A549 treated with Mapracorat at 1 μM for 4 hours (cell line): ENCODE data around the gene TNPO1. TPM values are rescaled to one million over a fixed set of nuclear protein-coding genes. Genes with fewer than 3 reads are reported as not detected.

ENCODE experiments used
- total RNA-seq: library from RNA; stranded (reverse); fragments of 200-300 nt; extraction: Qiagen RNA extraction; gene quantifications from 5 replicates; pipeline ENCODE4 v1.2.3, GENCODE V29; 2022

TNPO1 gene
- total RNA-seq, result 110 to 140 TPM (median 117 TPM) in 5 replicates

GRCh38 chr5:72816284-72817075, at the start of gene TNPO1:
TSS of gene TNPO1 (plus strand) at chr5:72816661. CDS start at chr5:72816738, 77 bp downstream.

DNA sequence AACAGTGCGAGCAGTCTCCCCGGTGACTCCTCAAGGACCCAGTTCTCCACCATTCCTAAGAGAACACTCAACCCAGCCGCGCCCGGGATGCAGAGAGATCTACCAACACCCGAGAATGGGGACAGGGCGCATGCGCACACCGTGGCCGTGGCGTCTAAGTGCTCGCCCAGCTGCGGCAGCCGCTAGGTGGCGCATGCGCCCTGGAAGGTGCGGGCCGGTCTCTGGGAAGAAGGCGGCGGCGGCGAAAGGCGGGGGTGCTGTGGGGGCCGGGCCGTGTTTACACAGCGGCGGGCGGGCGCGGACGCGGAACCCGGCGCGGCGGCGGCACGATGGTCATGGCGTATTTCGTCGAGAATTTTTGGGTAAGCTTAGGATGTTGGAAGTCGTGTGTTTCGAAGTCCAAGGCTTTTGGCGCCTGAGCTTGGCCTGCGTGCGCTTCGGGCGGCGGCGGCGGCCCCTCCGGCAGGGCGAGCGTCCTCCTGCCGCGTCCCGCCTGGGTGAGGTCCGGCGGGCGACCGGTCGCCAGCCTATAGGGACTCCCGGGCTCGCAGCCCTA, 139.4 kb downstream of the TNPO1 start, which contains the start of gene FCHO2:
FCHO2 (plus strand) TSS at position 274 of the 556 bp plus-strand sequence; CDS start at position 330, 56 bp downstream.

Other genes with a start within 250 kb of the TNPO1 start
- 10.5 to 20.3 TPM (median 15.9 TPM) in 5 replicates for gene FCHO2, start 139.4 kb downstream of the TNPO1 start, total RNA-seq